Measurements from ENCODE around the gene ZNF160. TPM values are rescaled to one million over a fixed set of nuclear protein-coding genes. Genes with fewer than 3 reads are reported as not detected.

ZNF160 gene
- total RNA-seq, 1 donor, result 51.8 TPM

- H3K4me1 ChIP-seq (ENCODE audit: insufficient read depth, low read length), result no peaks in the 10 kb centered on the region
- H3K9me3 ChIP-seq (ENCODE audit: low read depth, low read length), result no peaks in the 10 kb centered on the region
- no peak overlapping the region for H3K27ac ChIP-seq (ENCODE audit: low read depth, low read length)
- no peaks in the 10 kb centered on the region for H3K36me3 ChIP-seq (ENCODE audit: insufficient read depth, low read length)
- H3K27me3 ChIP-seq (ENCODE audit: insufficient read depth, low read length), result no peaks in the 10 kb centered on the region
- no peaks in the 10 kb centered on the region for H3K79me2 ChIP-seq (ENCODE audit: insufficient read depth, low read length)
- no peak overlapping the region for H3K4me2 ChIP-seq (ENCODE audit: insufficient read depth, low read length)
- no peak overlapping the region for H3K4me3 ChIP-seq (ENCODE audit: insufficient read depth, low read length)
- no peaks in the 10 kb centered on the region for H4K20me1 ChIP-seq (ENCODE audit: insufficient read depth, low read length)
- TF ChIP-seq CTCF (IDR thresholded peaks at IDR 0.05; ENCODE audit: extremely low read depth, low read depth, low read length), result no peak
- H2AFZ ChIP-seq (ENCODE audit: low read length), result no peak overlapping the region
- DNase-seq (ENCODE audit: insufficient read length, low spot score, missing footprints), result no peak
Observed at GRCh38 chr19:53123400-53123799, 20.2 kb upstream of the ZNF160 start.

GRCh38 chr19:53112286-53112685 is 9.1 kb upstream of the ZNF160 start:
- peaks cover 4% of the 10 kb centered on the region for H3K9me3 ChIP-seq (ENCODE audit: low read depth, low read length)
- H3K79me2 ChIP-seq (ENCODE audit: insufficient read depth, low read length), result no peaks in the 10 kb centered on the region
- no peak overlapping the region for H2AFZ ChIP-seq (ENCODE audit: low read length)
- H3K36me3 ChIP-seq (ENCODE audit: insufficient read depth, low read length), result peaks cover 36% of the 10 kb centered on the region
- peak; percentile 77 for DNase-seq (ENCODE audit: insufficient read length, low spot score, missing footprints)
- H3K27ac ChIP-seq (ENCODE audit: low read depth, low read length), result no peak overlapping the region
- no peaks in the 10 kb centered on the region for H4K20me1 ChIP-seq (ENCODE audit: insufficient read depth, low read length)
- no peaks in the 10 kb centered on the region for H3K4me1 ChIP-seq (ENCODE audit: insufficient read depth, low read length)
- TF ChIP-seq CTCF (IDR thresholded peaks at IDR 0.05; ENCODE audit: extremely low read depth, low read depth, low read length), result no peak
- H3K4me3 ChIP-seq (ENCODE audit: insufficient read depth, low read length), result no peak overlapping the region
- no peaks in the 10 kb centered on the region for H3K27me3 ChIP-seq (ENCODE audit: insufficient read depth, low read length)
- no peak overlapping the region for H3K4me2 ChIP-seq (ENCODE audit: insufficient read depth, low read length)

- H3K4me3 ChIP-seq (ENCODE audit: insufficient read depth, low read length), result no peak overlapping the region
- DNase-seq (ENCODE audit: insufficient read length, low spot score, missing footprints), result no peak
- no peaks in the 10 kb centered on the region for H3K27me3 ChIP-seq (ENCODE audit: insufficient read depth, low read length)
- no peaks in the 10 kb centered on the region for H3K4me1 ChIP-seq (ENCODE audit: insufficient read depth, low read length)
- H3K79me2 ChIP-seq (ENCODE audit: insufficient read depth, low read length), result no peaks in the 10 kb centered on the region
- H3K36me3 ChIP-seq (ENCODE audit: insufficient read depth, low read length), result peaks cover 30% of the 10 kb centered on the region
- H3K9me3 ChIP-seq (ENCODE audit: low read depth, low read length), result peaks cover 4% of the 10 kb centered on the region
- H2AFZ ChIP-seq (ENCODE audit: low read length), result no peak overlapping the region
- H4K20me1 ChIP-seq (ENCODE audit: insufficient read depth, low read length), result no peaks in the 10 kb centered on the region
- no peak overlapping the region for H3K4me2 ChIP-seq (ENCODE audit: insufficient read depth, low read length)
- TF ChIP-seq CTCF (IDR thresholded peaks at IDR 0.05; ENCODE audit: extremely low read depth, low read depth, low read length), result no peak
- H3K27ac ChIP-seq (ENCODE audit: low read depth, low read length), result no peak overlapping the region
Observed at GRCh38 chr19:53109527-53109926, 6.3 kb upstream of the ZNF160 start.

- no peak for TF ChIP-seq CTCF (IDR thresholded peaks at IDR 0.05; ENCODE audit: extremely low read depth, low read depth, low read length)
- Histone ChIP-seq H4K20me1 (ENCODE audit: insufficient read depth, low read length) (peaks cover 21% of the 10 kb centered on the region), H3K27me3 (ENCODE audit: insufficient read depth, low read length) (no peaks in the 10 kb centered on the region), H2AFZ (ENCODE audit: low read length) (peak overlapping the region; percentile 96), H3K4me1 (ENCODE audit: insufficient read depth, low read length) (peaks cover 12% of the 10 kb centered on the region), H3K79me2 (ENCODE audit: insufficient read depth, low read length) (peaks cover 44% of the 10 kb centered on the region), H3K9me3 (ENCODE audit: low read depth, low read length) (no peaks in the 10 kb centered on the region), H3K4me2 (ENCODE audit: insufficient read depth, low read length) (peak overlapping the region; percentile 100), H3K36me3 (ENCODE audit: insufficient read depth, low read length) (no peaks in the 10 kb centered on the region), H3K27ac (ENCODE audit: low read depth, low read length) (peak overlapping the region; percentile 94), H3K4me3 (ENCODE audit: insufficient read depth, low read length) (peak overlapping the region; percentile 98)
- peak; percentile 83 for DNase-seq (ENCODE audit: insufficient read length, low spot score, missing footprints)
Observed at GRCh38 chr19:53102756-53103233, 427 bp downstream of the ZNF160 start.

Data from osteoblast (primary cell).